Neural cell (in vitro differentiated cells): ENCODE measurements around the gene FHOD1. TPM values are rescaled to one million over a fixed set of nuclear protein-coding genes. Genes with fewer than 3 reads are reported as not detected.

Experiments
- H2AFZ ChIP-seq: fragments of 200-600, 300-800 bp; sonication (generic), shearing (Covaris generic); 2 replicates; pipeline ENCODE4 v1.6.0; 2014; ENCODE audit warnings: low read depth, mild to moderate bottlenecking, antibody characterized with exemption, low read length, moderate library complexity
- H3F3A ChIP-seq: fragments of 200-600 bp; shearing (Covaris generic); 2 replicates; pipeline ENCODE4 v1.6.1; 2016; ENCODE audit warnings: mild to moderate bottlenecking, moderate library complexity, mixed read lengths, antibody characterized with exemption, low read length; ENCODE audit not compliant: insufficient read depth, poor library complexity, severe bottlenecking
- H3K27ac ChIP-seq: fragments of 200-600, 300-800 bp; sonication (generic), shearing (Covaris generic); 2 replicates; pipeline ENCODE4 v1.5.1; 2014; ENCODE audit warnings: mild to moderate bottlenecking, low read length, moderate library complexity
- H3K27me3 ChIP-seq: fragments of 300-800, 200-600 bp; sonication (generic), shearing (Covaris generic); 2 replicates; pipeline ENCODE4 v1.6.0; 2014; ENCODE audit warnings: mild to moderate bottlenecking, low read depth, low read length, moderate library complexity; ENCODE audit not compliant: insufficient read depth
- H3K36me3 ChIP-seq: fragments of 300-800, 200-600 bp; sonication (generic), shearing (Covaris generic); 2 replicates; pipeline ENCODE4 v1.5.1; 2014; ENCODE audit warnings: mild to moderate bottlenecking, antibody characterized with exemption, low read length, moderate library complexity; ENCODE audit not compliant: insufficient read depth
- H3K4me2 ChIP-seq: fragments of 300-800, 200-600 bp; sonication (generic), shearing (Covaris generic); 2 replicates; pipeline ENCODE4 v1.6.0; 2014; ENCODE audit warnings: mild to moderate bottlenecking, low read length
- H3K4me3 ChIP-seq: fragments of 300-800, 200-600 bp; sonication (generic), shearing (Covaris generic); 2 replicates; pipeline ENCODE4 v1.5.1; 2014; ENCODE audit warnings: mild to moderate bottlenecking, low read length, moderate library complexity
- H3K79me2 ChIP-seq: fragments of 200-600 bp; shearing (Covaris generic); replicated peaks from 2 replicates; pipeline ENCODE4 v1.6.0; 2014; ENCODE audit warnings: mild to moderate bottlenecking, low read length, moderate library complexity; ENCODE audit not compliant: insufficient read depth
- H3K9ac ChIP-seq: fragments of 300-800, 200-600 bp; sonication (generic), shearing (Covaris generic); 2 replicates; pipeline ENCODE4 v1.6.1; 2016; ENCODE audit warnings: mild to moderate bottlenecking, low read length, mixed read lengths
- H3K9me2 ChIP-seq: fragments of 200-600 bp; shearing (Covaris generic); 2 replicates; pipeline ENCODE4 v1.6.1; 2016; ENCODE audit warnings: mild to moderate bottlenecking, low read length, mixed read lengths; ENCODE audit not compliant: insufficient read depth
- H3K9me3 ChIP-seq: fragments of 200-600, 300-800 bp; sonication (generic), shearing (Covaris generic); 2 replicates; pipeline ENCODE4 v1.6.1; 2016; ENCODE audit warnings: mild to moderate bottlenecking, mixed run types, low read length, moderate library complexity, mixed read lengths
- H4K20me1 ChIP-seq: fragments of 200-600 bp; shearing (Covaris generic); 2 replicates; pipeline ENCODE4 v1.6.1; 2016; ENCODE audit warnings: mild to moderate bottlenecking, mixed run types; ENCODE audit not compliant: insufficient read depth
- CTCF ChIP-seq: fragments of 450-650 bp; IDR thresholded peaks from 2 replicates; pipeline ENCODE4 v1.5.1; 2014; ENCODE audit warnings: antibody characterized with exemption, mild to moderate bottlenecking, moderate library complexity; ENCODE audit not compliant: poor library complexity, severe bottlenecking
- EP300 ChIP-seq: fragments of 450-650 bp; conservative IDR thresholded peaks from 2 replicates; pipeline ENCODE4 v1.6.1; 2014; ENCODE audit warnings: antibody characterized with exemption, mild to moderate bottlenecking, moderate library complexity; ENCODE audit not compliant: poor library complexity, severe bottlenecking
- EZH2 ChIP-seq: fragments of 200-600, 300-800 bp; shearing (Covaris generic), sonication (generic); IDR thresholded peaks from 2 replicates; pipeline ENCODE4 v1.6.1; 2014; ENCODE audit warnings: antibody characterized with exemption, low read length, borderline replicate concordance, mild to moderate bottlenecking; ENCODE audit not compliant: insufficient read depth, poor library complexity, severe bottlenecking
- MXI1 ChIP-seq: fragments of 450-650 bp; conservative IDR thresholded peaks from 2 replicates; pipeline ENCODE4 v1.6.1; 2014; ENCODE audit warnings: antibody characterized with exemption, mild to moderate bottlenecking; ENCODE audit not compliant: poor library complexity, severe bottlenecking
- POLR2AphosphoS5 ChIP-seq: IDR thresholded peaks from 2 replicates; pipeline ENCODE4 v1.6.1; 2012
- RAD21 ChIP-seq: fragments of 450-650 bp; conservative IDR thresholded peaks from 2 replicates; pipeline ENCODE4 v1.6.1; 2014; ENCODE audit warnings: antibody characterized with exemption, mild to moderate bottlenecking, moderate library complexity
- SMC3 ChIP-seq: fragments of 450-650 bp; conservative IDR thresholded peaks from 2 replicates; pipeline ENCODE4 v1.6.1; 2014; ENCODE audit warnings: antibody characterized with exemption, mild to moderate bottlenecking, moderate library complexity; ENCODE audit not compliant: poor library complexity
- TAF1 ChIP-seq: IDR thresholded peaks from 2 replicates; pipeline ENCODE4 v1.6.1; 2012; ENCODE audit warnings: low read depth
- polyA plus RNA-seq: library from polyadenylated mRNA; depleted of rRNA; stranded (reverse); fragments of >200 nt; gene quantifications from 2 replicates; pipeline ENCODE4 v1.2.3, GENCODE V29; 2014

FHOD1 gene
- polyA plus RNA-seq, 1 donor from 2014 or later, result 6.3 TPM

- no peaks in the 10 kb centered on the region for H3K36me3 ChIP-seq
- H3K9me2 ChIP-seq, result no peaks in the 10 kb centered on the region
- no peaks in the 10 kb centered on the region for H3F3A ChIP-seq
- no peak overlapping the region for H3K4me3 ChIP-seq
- no peak overlapping the region for H3K4me2 ChIP-seq
- TF ChIP-seq MXI1, result no peak
- TF ChIP-seq RAD21, result no peak
- no peak for TF ChIP-seq CTCF
- H2AFZ ChIP-seq, result no peak overlapping the region
- H3K79me2 ChIP-seq, result no peaks in the 10 kb centered on the region
- H4K20me1 ChIP-seq, result no peaks in the 10 kb centered on the region
- no peak overlapping the region for H3K9ac ChIP-seq
- no peak overlapping the region for H3K27ac ChIP-seq
- no peaks in the 10 kb centered on the region for H3K27me3 ChIP-seq
- no peaks in the 10 kb centered on the region for H3K9me3 ChIP-seq
Measured at GRCh38 chr16:67240506-67240905, 6.8 kb downstream of the FHOD1 start.

GRCh38 chr16:67238806-67239470 lies 8.3 kb downstream of the FHOD1 start:
- Histone ChIP-seq H3K4me3 (no peak overlapping the region), H2AFZ (no peak overlapping the region), H3K9me3 (no peaks in the 10 kb centered on the region), H3K9me2 (no peaks in the 10 kb centered on the region), H3K27me3 (no peaks in the 10 kb centered on the region), H4K20me1 (no peaks in the 10 kb centered on the region), H3K9ac (no peak overlapping the region), H3K4me2 (no peak overlapping the region), H3K79me2 (no peaks in the 10 kb centered on the region), H3K27ac (no peak overlapping the region), H3F3A (no peaks in the 10 kb centered on the region), H3K36me3 (no peaks in the 10 kb centered on the region)
- TF ChIP-seq SMC3 (no peak), TAF1 (no peak), EP300 (no peak), EZH2 (no peak), CTCF (no peak)

GRCh38 chr16:67238278-67238575 lies 9.1 kb downstream of the FHOD1 start:
- Histone ChIP-seq H3K9me3 (no peaks in the 10 kb centered on the region), H3K36me3 (no peaks in the 10 kb centered on the region), H4K20me1 (no peaks in the 10 kb centered on the region), H3K9me2 (no peaks in the 10 kb centered on the region), H3K9ac (no peak overlapping the region), H3K79me2 (no peaks in the 10 kb centered on the region), H3K27me3 (no peaks in the 10 kb centered on the region), H3F3A (no peaks in the 10 kb centered on the region), H3K4me3 (no peak overlapping the region), H2AFZ (no peak overlapping the region), H3K27ac (no peak overlapping the region), H3K4me2 (no peak overlapping the region)
- TF ChIP-seq SMC3, result no peak
- no peak for TF ChIP-seq MXI1
- no peak for TF ChIP-seq TAF1
- no peak for TF ChIP-seq RAD21
- no peak for TF ChIP-seq CTCF
- no peak for TF ChIP-seq POLR2AphosphoS5
- TF ChIP-seq EP300, result no peak
